HuH-7.5 (cell line): ENCODE measurements around the gene CD40LG.

Experiments used
- DNase-seq: peaks from one replicate; pipeline ENCODE4 v3.0.0; 2011; ENCODE audit warnings: low spot score

The CD40LG gene

DNA sequence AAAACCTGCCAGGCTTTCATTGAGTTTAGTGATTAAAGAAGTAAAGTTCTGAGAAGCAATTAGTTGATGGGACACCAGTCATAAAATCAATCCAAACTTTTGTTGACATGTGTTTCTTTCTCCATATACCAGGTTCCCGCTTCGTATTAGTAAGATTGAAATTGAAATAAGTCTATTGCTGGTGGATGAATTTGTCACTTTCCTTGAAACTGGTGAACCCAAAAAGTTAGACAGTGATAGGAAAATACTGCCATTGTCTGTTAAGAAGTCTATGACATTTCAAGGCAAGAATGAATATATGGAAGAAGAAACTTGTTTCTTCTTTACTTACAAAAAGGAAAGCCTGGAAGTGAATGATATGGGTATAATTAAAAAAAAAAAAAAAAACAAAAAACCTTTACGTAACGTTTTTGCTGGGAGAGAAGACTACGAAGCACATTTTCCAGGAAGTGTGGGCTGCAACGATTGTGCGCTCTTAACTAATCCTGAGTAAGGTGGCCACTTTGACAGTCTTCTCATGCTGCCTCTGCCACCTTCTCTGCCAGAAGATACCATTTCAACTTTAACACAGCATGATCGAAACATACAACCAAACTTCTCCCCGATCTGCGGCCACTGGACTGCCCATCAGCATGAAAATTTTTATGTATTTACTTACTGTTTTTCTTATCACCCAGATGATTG lies at the start of gene CD40LG:
Gene CD40LG, plus strand, starts transcription at position 482 of the 684 bp plus-strand sequence. Its CDS starts 91 bp downstream, at position 573.
- DNase-seq, result no peak

DNA sequence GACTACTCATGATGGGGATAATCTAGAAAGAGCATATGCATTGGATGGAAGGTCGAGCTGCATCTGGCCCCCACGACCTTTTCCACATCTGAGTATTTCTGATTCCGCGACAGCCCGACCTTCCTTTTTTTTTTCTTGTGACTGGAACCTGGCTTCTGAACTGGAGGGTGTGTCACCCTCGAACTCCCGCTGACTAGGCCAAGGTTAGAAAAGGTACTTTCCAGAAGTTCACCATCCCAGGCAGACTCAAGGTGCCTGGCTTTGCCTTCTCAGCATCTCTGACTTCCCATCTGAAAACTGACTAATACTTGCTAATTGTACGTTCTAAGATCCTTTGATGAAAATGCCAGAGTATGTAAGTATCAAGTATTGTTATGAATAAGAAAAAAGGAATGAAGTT lies 49.3 kb upstream of the CD40LG start:
- DNase-seq, result no peak

DNA sequence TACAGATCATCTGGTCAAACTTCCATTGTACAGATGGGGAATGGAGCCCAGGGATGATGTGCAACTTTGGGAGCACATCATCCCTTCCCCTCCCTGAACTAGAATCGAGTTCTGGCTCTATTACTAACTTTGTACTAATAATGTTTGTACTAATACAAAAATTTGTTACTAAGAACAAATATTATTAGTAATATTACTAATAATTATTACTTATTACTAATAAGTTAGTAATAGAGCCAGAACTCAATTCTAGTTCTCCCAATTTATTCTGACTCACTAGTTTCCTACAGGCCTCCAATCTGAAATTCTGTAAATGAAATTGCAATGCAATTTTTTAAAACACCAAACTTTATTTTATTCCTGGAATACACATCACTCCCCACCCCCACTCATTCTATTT lies 47.9 kb upstream of the CD40LG start:
- no peak for DNase-seq

DNA sequence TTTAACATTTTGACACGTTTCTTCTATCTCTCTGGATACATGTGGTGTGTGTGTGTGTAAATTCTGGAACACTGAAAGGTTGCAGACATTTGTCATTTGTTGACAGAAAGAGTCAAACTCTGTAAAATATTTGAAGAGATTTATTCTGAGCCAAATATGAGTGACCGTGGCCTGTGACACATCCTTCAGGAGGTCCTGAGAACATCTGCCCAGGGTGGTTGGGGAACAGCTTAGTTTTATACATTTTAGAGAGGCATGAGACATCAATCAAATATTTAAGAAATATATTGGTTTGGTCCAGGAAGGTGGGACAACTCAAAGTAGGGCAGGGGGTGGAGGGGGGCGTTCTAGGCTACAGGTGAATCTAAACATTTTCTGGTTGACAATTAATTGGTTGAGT lies 40.7 kb upstream of the CD40LG start:
- DNase-seq, result no peak

DNA sequence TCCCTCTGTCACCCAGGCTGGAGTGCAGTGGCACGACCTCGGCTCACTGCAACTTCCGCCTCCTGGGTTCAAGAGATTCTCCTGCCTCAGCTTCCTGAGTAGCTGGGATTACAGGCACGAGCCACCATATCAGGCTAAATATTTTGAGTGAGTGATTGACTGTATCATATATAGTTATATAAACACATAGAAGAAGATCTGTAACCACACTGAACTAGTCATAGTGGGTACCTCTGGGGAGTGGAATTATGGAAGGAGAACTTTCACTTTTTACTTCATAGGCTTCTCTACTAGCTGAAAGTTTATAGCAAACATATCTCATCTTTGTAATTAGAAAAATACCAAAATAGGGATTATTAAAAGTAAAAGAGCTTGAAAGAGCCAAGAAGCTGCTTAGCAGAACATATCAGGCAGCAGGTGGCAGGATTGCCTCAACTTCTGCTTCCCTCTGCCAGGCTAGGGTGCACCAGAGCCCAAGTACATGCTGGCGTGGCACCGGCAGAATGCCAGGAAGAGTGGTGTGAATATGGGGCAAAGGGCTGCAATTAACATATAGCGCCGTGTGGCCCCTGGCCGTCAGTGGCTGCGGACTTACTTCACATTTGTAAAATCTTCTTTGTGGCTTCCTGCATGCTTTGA lies 39.5 kb upstream of the CD40LG start:
- DNase-seq, result no peak

DNA sequence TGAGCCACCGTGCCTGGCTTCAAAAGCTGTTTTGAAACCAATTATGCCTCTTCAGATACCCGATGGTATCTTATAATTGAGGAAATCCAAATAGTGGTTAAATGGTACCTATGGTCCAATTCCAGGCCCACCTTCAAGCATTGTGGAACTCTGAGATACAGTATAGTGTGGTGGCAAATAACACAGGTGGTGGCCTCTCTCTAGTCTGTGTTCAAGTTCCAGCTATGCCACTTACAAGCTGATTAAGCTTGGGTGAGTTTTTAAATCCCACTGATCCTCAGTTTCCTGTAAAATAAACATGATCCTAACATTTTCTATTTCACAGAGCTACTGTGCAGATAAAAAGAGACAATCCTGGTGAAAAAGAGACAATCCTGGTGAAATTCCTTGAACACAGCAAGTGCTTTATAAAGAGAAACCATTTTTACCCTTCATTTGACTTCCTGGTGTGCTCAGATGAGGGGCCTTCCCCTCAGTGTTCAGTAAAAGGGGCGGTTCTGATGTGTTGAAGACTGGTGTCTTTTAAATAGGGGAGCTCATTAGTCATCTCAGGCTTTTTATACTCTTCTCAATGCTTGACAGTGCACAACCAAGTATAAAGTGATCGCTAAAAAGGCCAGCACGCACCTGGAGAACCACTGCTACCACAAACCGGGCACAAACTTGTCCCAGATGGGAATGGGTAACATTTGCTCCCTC lies 30.8 kb upstream of the CD40LG start:
- no peak for DNase-seq

DNA sequence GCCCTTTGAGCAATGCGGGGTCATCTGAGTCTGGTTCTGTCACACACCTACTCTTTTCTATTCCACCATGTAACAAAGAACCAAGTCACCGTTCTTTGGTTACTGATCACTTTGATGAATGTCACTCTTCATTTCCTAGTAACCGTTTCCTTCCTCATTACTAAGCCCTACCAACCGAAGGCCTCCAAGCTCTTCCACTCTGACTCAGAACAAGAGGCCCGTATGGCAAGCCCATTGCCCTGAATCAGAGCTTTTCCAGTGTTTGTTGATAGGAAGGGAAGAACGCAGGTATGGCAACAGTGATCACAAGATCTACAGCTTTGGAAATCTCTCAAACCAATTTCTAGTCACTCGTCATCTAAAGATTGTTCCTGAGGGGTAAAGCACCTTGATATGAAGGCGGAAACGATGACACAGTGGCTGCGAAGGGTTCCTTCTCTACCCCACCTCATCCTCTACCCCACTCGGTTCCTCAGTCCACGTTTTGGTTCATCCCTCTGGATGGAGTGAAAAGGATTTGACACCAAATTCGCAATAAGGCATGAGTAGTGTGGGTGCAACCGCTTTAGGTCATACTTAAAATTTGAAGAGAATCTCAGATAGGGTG lies 28.0 kb upstream of the CD40LG start:
- no peak for DNase-seq

DNA sequence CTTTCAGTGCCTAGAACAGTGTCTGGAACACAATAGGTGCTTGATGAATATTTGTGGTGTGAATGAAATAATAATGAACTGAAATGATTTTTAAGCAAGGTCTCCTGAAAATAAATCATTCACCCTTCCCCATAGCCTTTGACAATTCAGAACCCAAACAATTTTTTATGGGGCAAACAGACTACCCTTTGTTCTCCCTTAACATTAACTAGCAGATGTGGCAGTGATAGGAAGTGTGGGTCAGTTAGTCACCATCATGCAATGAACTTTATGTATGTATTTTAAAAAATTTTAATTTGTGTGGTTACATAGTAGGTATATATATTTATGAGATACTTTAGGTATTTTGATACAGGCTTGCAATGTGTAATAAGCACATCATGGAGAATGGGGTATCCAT lies 27.2 kb upstream of the CD40LG start:
- no peak for DNase-seq

DNA sequence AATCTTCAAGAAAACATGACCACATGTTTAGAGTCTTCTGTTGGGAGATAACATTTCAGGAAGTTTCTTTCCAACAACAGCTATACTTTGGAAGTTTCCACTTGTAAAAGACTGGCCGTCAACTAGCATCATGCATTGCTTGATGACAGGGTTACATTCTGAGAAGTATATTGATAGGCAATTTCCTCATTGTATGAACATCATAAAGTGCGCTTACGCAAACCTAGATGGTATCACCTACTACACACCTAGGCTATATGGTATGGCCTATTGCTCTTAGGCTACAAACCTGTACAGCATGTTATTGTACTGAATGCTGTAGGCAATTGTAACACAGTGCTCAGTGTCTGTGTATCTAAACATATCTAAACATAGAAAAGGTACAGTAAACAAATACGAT lies 25.4 kb upstream of the CD40LG start:
- no peak for DNase-seq

DNA sequence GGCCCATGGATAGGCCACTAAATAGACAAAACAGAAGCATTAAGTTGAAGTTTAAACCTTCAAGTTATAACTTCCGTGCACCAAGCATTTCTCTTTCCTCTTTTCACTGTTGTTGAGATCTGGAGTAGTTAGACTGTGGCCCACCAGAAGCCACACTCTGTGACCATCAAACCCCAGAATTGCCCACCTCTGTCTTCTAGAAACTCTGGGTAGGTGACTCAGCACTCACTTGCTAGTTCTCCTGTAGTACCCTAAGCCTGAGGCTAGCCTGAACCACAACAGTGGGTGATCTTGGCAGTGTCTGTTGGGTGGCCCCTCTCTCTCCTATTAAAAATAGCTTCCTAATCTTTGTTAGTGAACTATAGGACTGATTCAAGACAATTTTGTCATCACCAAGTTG lies 24.6 kb upstream of the CD40LG start:
- DNase-seq, result no peak

DNA sequence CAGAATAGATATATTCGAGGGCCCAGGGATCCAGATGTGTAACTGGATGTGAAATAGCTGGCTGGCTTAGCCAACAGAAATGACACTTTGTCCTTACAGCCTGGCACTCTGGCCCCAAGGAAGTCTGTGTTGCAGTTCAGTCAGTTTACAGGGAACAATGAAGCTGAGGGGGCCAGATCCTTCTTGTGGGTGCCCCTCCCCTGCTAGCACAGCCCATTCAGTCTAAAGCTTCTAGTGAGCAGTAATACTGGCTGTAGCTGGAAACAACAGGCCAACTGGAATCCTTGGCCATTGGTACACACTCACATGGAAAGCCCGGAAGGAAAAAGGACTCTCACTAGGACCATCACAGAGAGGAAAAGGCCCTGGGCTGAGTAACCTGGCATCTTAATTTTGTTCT lies 22.7 kb upstream of the CD40LG start:
- DNase-seq, result no peak

DNA sequence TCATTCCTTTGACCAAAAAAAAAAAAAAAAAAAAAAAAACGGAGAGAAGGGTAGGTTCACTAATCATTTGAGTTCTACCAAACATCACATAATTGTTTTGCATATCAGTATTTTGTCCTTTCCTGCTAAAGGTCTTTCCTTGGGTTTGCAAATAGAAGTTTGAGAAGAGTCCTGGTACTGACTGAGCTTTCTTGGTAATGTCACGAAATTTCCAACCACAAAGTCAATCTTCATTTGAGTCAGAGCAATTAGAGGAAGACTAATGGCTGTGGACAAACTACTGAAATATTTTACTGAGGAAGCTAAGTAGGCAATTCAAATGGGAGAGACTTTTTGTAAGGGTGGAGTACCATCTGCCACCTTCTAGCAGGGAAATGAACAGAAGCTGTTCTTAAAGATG lies 21.7 kb upstream of the CD40LG start:
- DNase-seq, result no peak

DNA sequence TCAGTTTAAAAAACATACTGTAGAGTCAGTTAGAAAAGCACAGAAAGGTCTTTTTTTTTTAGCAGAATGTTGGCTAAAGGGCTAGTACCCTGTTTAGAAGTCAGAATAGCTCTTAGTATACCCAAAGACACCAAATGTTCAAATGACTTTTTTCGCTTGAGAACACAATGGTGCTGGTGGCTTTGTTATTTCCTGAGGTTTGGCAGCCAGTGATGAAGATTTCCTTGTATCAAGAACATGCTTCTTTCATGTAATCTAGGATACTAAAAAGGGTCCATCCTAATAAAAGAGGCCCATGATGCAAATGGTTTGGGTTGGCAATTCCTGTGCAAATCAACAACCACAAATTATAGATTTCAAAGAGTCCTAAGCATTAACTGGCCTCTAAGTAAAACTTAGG lies 21.1 kb upstream of the CD40LG start:
- DNase-seq, result no peak

DNA sequence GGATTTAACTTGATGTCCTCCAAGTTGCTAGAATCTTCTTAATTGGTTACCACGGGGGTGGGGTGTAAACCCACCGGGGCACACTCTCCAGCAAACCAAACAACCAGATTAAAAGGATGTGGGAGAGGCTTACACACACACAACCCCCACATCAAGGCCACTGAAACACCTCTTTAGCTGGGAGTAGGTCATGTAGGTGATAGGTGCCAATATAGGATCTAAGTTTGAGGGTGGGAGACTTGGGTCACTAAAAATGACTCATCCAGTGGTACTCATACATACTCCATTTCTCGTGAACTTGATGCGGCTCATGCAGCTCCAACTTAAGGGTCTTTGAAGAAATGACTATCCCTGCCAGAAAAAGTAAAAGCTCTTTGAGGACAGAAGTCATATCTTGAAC lies 20.5 kb upstream of the CD40LG start:
- DNase-seq, result no peak

DNA sequence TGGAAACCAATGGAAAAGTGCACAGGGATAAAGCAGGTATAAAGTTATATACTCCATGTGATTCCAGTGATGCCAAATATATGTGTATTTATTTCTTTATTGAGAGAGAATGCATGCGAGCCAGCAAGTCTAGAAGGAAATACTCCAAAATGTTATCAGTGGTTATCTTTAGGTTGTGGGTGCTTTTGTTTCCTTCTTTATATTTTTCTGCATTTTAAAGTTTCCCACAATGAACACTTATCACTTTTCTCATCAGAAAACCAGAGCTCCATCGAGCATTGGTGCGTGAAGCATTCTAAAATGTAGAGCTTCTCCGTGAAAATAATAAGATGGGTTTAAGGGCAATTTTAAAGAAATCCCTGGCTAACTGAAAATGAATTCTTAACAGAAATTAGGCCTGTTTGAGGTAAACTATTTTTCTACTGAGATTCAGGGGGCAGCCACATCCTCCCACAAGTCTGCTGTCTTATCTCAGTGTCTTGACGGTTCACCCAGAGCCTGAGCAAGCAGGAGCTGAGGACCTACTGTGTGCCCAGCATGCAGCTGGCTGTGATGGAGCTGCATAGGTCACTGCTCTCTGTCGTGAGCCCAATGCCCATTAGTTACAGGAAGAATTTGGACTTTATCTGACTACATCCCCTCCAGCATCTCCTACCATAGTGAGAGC lies 18.7 kb upstream of the CD40LG start:
- no peak for DNase-seq

DNA sequence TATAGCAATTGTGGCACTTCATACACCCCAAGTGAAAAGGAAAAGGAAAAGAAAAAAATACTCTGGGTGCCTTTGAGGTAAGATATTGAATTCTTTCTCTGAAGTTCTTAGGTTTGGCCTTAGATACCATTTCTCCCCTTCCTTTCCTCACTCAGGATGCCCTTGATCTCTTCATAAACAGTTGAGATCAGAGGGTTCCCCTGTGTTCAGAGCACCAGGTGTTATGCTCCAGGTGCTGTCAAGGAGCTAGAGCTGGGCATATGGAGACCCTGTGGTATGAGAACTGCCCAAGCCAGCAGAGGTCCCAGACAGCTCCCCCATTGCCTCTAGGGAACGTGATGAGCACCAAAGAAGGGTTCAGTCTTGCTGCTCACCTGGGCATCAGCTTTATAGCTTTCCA lies 17.1 kb upstream of the CD40LG start:
- DNase-seq, result no peak

DNA sequence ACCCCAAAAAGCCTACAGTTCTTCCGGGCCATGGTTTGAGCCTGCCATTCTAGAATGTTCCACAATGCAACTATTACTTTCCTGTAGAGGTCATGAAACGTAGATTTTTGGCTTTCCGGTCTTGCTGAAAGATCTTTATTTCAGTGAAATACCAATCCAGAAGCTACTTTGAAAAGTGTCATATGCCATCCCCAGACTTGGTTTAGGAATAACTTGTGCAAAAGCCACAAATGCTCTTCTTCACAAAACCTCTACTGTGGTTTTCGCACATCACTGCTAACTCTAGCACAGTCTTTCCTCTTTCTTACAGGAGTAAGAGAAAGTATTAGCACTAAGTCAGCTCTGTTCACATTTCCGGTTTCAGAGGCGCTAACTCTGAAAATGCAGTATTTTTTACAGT lies 12.7 kb upstream of the CD40LG start:
- DNase-seq, result no peak

DNA sequence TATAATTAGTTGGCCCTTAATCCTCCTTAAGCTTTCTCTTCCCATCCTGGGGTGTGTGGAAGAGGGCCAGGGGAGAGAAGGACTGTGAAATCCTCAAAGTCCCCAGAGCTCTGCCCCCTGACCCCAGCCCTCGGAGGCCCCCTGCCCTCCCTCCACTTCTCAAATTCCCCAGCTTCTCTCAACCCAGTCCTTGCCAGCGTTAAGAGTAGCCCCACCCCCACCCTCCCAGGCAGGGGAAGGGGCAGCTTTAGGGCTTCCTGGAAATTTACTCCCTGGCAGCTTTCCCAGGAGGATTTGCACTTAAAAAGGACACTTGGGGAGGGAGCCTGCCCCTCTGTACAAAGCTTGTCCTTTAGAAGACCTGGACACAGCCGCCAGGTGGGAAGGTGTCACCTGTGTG lies 11.8 kb upstream of the CD40LG start:
- DNase-seq, result no peak

DNA sequence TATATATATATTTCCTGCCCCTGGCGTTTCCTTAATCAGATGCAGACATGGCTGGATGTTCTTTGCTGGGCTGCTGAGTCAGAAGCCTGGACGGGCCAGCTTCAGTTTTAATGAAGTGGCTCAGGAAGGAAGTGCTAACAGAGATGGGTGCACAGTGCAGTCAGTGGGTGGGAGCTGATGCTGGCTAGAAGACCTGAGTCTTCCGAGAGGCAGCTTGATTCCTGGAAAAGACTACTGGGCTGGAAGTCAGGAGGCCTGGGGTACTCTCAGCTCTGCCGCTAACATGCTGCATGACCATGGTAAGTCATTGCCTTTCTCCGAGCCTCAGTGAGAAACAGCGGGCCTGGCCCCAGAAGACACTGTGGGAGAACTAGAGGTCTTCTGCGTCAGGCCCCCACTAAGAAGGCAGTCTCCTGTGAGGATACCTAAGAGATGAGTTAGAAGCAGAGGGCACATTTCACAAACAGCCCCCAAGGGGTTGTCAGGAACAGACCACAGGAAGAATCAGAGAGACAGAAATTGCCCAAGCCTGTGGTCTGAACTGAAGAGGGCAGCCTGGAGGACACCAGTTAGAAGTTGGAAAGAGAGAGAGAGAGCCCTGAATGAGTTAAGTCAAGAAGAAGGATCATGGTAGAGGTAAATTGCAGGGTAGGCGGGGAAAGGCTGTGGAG lies 8.3 kb upstream of the CD40LG start:
- no peak for DNase-seq

DNA sequence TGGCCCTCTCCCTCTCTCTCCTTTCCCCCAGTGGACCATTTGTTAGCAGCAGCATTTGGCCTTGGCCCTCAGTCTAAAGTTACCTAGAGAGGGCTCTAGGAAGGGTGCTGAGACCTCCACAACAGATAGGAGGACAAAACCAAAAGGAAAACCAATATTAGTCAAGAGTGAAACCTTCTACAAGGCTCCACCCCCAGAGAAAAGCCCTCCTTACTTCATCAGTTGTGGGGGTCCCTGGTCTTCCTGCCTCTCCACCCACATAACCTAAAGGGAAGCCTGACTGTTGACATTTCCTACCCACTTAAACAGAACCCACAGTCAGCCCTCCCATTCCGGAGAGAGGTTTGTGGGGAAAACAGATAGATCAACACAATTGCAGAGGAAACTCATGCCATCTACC lies 4.7 kb upstream of the CD40LG start:
- no peak for DNase-seq

DNA sequence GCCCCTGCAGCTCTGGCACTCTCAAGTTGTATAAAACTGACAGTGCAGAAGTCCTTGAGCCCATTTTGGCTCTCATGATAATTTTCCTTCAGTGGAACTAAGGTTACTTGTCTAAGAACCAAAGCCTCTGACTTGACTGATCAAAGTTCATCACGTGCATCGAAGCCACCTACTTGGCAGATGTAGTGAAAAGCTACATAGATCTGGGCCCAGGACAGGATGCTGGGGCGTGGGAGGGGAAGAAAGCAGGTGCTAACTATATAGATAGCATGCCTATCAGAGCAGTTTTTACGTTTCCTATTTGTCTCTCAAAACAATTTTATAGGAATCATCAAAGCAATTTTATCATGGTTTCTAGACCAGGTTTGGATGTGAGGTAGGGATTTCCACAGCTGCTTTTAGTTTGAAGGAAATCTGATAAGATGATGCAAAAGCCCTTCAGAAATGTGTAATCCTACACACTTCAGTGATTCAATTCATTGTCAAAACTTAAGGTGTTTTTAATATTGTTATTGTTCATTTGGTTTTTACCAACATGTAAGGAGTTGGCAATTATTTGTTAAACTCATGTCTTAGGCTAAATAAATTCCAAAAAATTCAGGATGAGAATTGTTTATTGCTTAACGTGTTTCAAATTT lies 1.2 kb upstream of the CD40LG start:
- no peak for DNase-seq

DNA sequence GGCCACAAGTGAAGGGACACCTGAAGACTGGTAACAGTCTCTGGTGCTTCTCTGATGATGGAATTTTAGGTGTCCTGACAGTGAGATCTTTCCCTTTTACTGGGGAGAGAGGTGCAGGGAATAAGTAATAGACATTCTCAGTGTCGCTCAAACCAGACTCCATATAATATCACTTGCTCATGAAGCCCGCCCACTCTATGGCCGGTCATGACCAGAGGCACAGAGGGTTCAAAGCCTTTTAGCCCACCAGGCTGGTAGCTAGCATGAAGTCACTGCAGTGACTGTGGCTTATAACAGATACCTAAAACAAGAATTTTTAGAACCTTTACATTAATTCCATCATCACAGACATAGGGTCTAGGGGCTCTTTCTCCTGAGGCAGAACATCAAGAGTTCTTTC lies 2.9 kb downstream of the CD40LG start:
- DNase-seq, result no peak
